ENCODE data around the gene RYR1. TPM values are rescaled to one million over a fixed set of nuclear protein-coding genes. Genes with fewer than 3 reads are reported as not detected.

RYR1 gene
- total RNA-seq, 2 experiments from 2014 or later = 2.6 to 3.9 TPM

GRCh38 chr19:38452430-38453366 lies 19.2 kb downstream of the RYR1 start:
- H3K4me3 Mint-ChIP-seq = no peak overlapping the region
- peaks cover 3% of the 10 kb centered on the region for H3K27me3 Mint-ChIP-seq
- ChIA-PET POLR2A (no interaction called here), CTCF (no interaction called here)
- no peaks in the 10 kb centered on the region for H3K9me3 Mint-ChIP-seq
- H3K27ac Mint-ChIP-seq = no peak overlapping the region
- H3K36me3 Mint-ChIP-seq (ENCODE audit: low read depth) = no peaks in the 10 kb centered on the region
- no peaks in the 10 kb centered on the region for H3K4me1 Mint-ChIP-seq
- DNase-seq = peak; percentile 21

- POLR2A ChIA-PET = no interaction called here
- no peaks in the 10 kb centered on the region for H3K36me3 Mint-ChIP-seq (ENCODE audit: low read depth)
- H3K9me3 Mint-ChIP-seq = no peaks in the 10 kb centered on the region
- no peak overlapping the region for H3K4me3 Mint-ChIP-seq
- no peak overlapping the region for H3K27ac Mint-ChIP-seq
- peaks cover 3% of the 10 kb centered on the region for H3K27me3 Mint-ChIP-seq
- no peak for DNase-seq
- H3K4me1 Mint-ChIP-seq = no peaks in the 10 kb centered on the region
- CTCF ChIA-PET = no interaction called here
Observed at GRCh38 chr19:38453596-38453995, 20.1 kb downstream of the RYR1 start.

- POLR2A ChIA-PET = no interaction called here
- Mint-ChIP-seq H3K9me3 (no peaks in the 10 kb centered on the region), H3K4me1 (no peaks in the 10 kb centered on the region), H3K4me3 (no peak overlapping the region), H3K36me3 (ENCODE audit: low read depth) (no peaks in the 10 kb centered on the region), H3K27ac (no peak overlapping the region), H3K27me3 (peaks cover 2% of the 10 kb centered on the region)
- no peak for DNase-seq
- CTCF ChIA-PET = no interaction called here
Observed at GRCh38 chr19:38455031-38455430, 21.5 kb downstream of the RYR1 start.

GRCh38 chr19:38457202-38457601 lies 23.7 kb downstream of the RYR1 start:
- Mint-ChIP-seq H3K27ac (no peak overlapping the region), H3K4me1 (no peaks in the 10 kb centered on the region), H3K36me3 (ENCODE audit: low read depth) (no peaks in the 10 kb centered on the region), H3K4me3 (no peak overlapping the region), H3K9me3 (no peaks in the 10 kb centered on the region), H3K27me3 (no peaks in the 10 kb centered on the region)
- DNase-seq = no peak
- ChIA-PET POLR2A (no interaction called here), CTCF (no interaction called here)

GRCh38 chr19:38457690-38458405 lies 24.4 kb downstream of the RYR1 start:
- Mint-ChIP-seq H3K27ac (no peak overlapping the region), H3K4me3 (no peak overlapping the region), H3K4me1 (no peaks in the 10 kb centered on the region), H3K27me3 (no peaks in the 10 kb centered on the region), H3K9me3 (no peaks in the 10 kb centered on the region), H3K36me3 (ENCODE audit: low read depth) (no peaks in the 10 kb centered on the region)
- ChIA-PET CTCF (no interaction called here), POLR2A (no interaction called here)
- DNase-seq = no peak

GRCh38 chr19:38458991-38459390 lies 25.5 kb downstream of the RYR1 start:
- ChIA-PET POLR2A (no interaction called here), CTCF (no interaction called here)
- no peaks in the 10 kb centered on the region for H3K36me3 Mint-ChIP-seq (ENCODE audit: low read depth)
- no peaks in the 10 kb centered on the region for H3K9me3 Mint-ChIP-seq
- no peaks in the 10 kb centered on the region for H3K27me3 Mint-ChIP-seq
- no peak overlapping the region for H3K27ac Mint-ChIP-seq
- no peak overlapping the region for H3K4me3 Mint-ChIP-seq
- no peak for DNase-seq
- H3K4me1 Mint-ChIP-seq = no peaks in the 10 kb centered on the region

- Mint-ChIP-seq H3K27me3 (no peaks in the 10 kb centered on the region), H3K27ac (no peak overlapping the region)
- DNase-seq = no peak
Observed at GRCh38 chr19:38463365-38463764, 29.9 kb downstream of the RYR1 start.

GRCh38 chr19:38464421-38465082 lies 31.1 kb downstream of the RYR1 start:
- no peaks in the 10 kb centered on the region for H3K27me3 Mint-ChIP-seq
- H3K36me3 Mint-ChIP-seq (ENCODE audit: low read depth) = no peaks in the 10 kb centered on the region
- H3K4me1 Mint-ChIP-seq = no peaks in the 10 kb centered on the region
- DNase-seq = no peak
- no peak overlapping the region for H3K27ac Mint-ChIP-seq
- POLR2A ChIA-PET = no interaction called here
- CTCF ChIA-PET = no interaction called here
- H3K4me3 Mint-ChIP-seq = no peak overlapping the region
- H3K9me3 Mint-ChIP-seq = peaks cover 3% of the 10 kb centered on the region

More at GRCh38 chr19:38463365-38463764, 29.9 kb downstream of the RYR1 start:
- no peaks in the 10 kb centered on the region for H3K36me3 Mint-ChIP-seq (ENCODE audit: low read depth)
- H3K4me3 Mint-ChIP-seq = no peak overlapping the region
- ChIA-PET CTCF (no interaction called here), POLR2A (no interaction called here)
- H3K4me1 Mint-ChIP-seq = no peaks in the 10 kb centered on the region
- peaks cover 3% of the 10 kb centered on the region for H3K9me3 Mint-ChIP-seq

- no peak overlapping the region for H3K27ac Mint-ChIP-seq
- no peak for DNase-seq
- no peak overlapping the region for H3K4me3 Mint-ChIP-seq
- no peaks in the 10 kb centered on the region for H3K36me3 Mint-ChIP-seq (ENCODE audit: low read depth)
- no peaks in the 10 kb centered on the region for H3K4me1 Mint-ChIP-seq
- ChIA-PET POLR2A (no interaction called here), CTCF (no interaction called here)
- H3K27me3 Mint-ChIP-seq = no peaks in the 10 kb centered on the region
- H3K9me3 Mint-ChIP-seq = peaks cover 3% of the 10 kb centered on the region
Observed at GRCh38 chr19:38466050-38466449, 32.6 kb downstream of the RYR1 start.

GRCh38 chr19:38467541-38468525 lies 34.3 kb downstream of the RYR1 start:
- H3K9me3 Mint-ChIP-seq = peaks cover 3% of the 10 kb centered on the region

GRCh38 chr19:38469151-38469550 lies 35.7 kb downstream of the RYR1 start:
- Mint-ChIP-seq H3K27ac (no peak overlapping the region), H3K36me3 (ENCODE audit: low read depth) (no peaks in the 10 kb centered on the region), H3K9me3 (peaks cover 3% of the 10 kb centered on the region), H3K27me3 (peaks cover 1% of the 10 kb centered on the region), H3K4me1 (no peaks in the 10 kb centered on the region), H3K4me3 (no peak overlapping the region)
- ChIA-PET POLR2A (no interaction called here), CTCF (interaction anchor here (0.8 kb wide), 1 partner anchor 492 kb away, joined by 5 read pairs; no protein-coding TSS in a partner anchor)
- no peak for DNase-seq

More at GRCh38 chr19:38467541-38468525, 34.3 kb downstream of the RYR1 start:
- H3K27ac Mint-ChIP-seq = no peak overlapping the region
- ChIA-PET POLR2A (no interaction called here), CTCF (no interaction called here)
- H3K36me3 Mint-ChIP-seq (ENCODE audit: low read depth) = no peaks in the 10 kb centered on the region
- DNase-seq = no peak
- H3K4me3 Mint-ChIP-seq = no peak overlapping the region
- H3K4me1 Mint-ChIP-seq = no peaks in the 10 kb centered on the region
- peaks cover 1% of the 10 kb centered on the region for H3K27me3 Mint-ChIP-seq

- Mint-ChIP-seq H3K9me3 (peaks cover 3% of the 10 kb centered on the region), H3K27ac (no peak overlapping the region), H3K27me3 (peaks cover 1% of the 10 kb centered on the region), H3K4me1 (no peaks in the 10 kb centered on the region), H3K36me3 (ENCODE audit: low read depth) (no peaks in the 10 kb centered on the region), H3K4me3 (no peak overlapping the region)
- CTCF ChIA-PET = no interaction called here
- POLR2A ChIA-PET = no interaction called here
- DNase-seq = no peak
Observed at GRCh38 chr19:38470788-38471480, 37.4 kb downstream of the RYR1 start.

Measured in activated CD4-positive, alpha-beta memory T cell treated with anti-CD3 and anti-CD28 coated beads, Interleukin-2, amount 10 ng/mL, durations not matched to agents 7 days and 5 days (primary cell).